ENCODE measurements around the gene EDAR. TPM values are rescaled to one million over a fixed set of nuclear protein-coding genes. Genes with fewer than 3 reads are reported as not detected.

The EDAR gene
- total RNA-seq, 1 donor from 2014 or later: not detected

- DNase-seq (ENCODE audit: low read depth in 2 of 2): peak in 1 of 2 donors; percentile 24
Observed at GRCh38 chr2:108910011-108910431, 79.0 kb downstream of the EDAR start.

DNA sequence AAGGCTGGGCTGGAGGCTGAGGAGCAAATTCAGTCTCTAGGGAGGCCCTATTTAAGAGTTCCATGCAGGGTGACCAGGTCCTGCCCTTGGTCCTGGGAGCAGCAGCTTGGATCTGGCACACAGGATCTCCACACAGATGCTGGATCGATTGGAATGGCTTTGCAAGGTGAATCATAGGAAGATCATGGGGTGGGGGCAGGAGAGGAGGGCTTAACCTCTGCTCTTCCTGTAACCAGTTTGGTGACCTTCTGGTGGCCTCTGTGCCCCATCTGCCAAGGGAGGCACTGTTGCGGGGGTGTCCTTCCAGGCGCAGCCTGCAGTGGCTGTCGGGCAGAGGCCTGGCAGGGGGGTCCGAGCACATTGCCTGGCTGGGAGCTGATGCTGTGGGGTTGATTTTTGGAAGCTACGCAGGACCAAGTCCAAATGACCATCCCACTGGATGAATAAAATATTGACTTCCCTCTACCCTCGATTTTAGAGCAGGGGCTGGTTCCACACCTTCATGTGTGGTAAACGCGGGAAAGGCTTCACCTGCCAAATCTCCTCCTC lies 79.7 kb downstream of the EDAR start:
- no peak for DNase-seq (ENCODE audit: low read depth in 2 of 2)

DNA sequence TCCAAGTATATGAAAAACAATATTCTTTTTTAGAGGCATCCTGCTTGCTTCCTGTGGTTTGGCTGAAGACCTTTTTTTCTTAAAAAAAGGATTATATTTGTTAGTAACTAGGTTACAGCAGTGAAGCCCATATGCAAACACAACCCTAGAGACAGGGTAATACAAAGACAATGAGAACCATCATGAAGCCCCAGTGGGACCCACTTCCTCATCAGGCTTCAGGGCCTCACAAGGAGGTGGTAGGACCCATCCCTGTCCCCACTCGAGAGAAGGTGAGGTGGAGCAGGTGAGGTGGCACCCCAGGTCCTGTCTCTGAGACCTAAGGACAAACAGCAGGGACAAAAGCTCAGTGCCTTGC lies 80.3 kb downstream of the EDAR start:
- no peak for DNase-seq (ENCODE audit: low read depth in 2 of 2)

- DNase-seq (ENCODE audit: low read depth in 2 of 2): no peak
Observed at GRCh38 chr2:108907822-108908712, 81.0 kb downstream of the EDAR start.

DNA sequence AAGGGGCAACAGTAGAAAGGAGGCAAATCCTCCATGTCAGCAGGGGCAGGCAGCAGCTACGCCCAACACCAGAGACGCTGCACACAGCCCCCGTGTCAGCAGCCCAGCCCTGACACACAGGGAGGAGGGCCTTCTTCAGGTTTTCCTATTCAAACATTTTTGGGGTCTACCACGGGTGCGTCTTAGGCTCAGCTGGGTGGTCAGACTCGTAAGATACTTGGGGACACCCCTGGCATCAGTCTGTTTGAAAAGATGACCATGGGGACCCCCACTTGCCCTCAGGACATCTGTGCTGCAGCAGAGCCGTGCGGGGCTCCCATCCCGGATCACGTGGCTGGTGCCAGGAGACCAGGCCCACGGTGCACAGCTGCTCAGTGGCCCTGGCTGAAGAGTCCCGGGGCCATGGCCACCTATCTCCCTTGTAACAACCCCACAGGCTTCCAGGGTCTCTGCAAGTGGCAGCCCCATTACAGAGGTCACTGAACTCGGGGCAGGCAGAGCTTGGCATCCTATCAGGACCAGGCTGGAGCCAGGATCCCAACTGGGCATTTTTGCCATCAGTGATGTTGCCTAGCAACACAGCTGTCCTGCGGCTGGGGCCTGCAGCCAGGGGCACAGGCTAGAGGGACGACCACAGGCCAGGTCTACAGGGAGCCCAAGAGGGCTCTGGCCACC lies 82.5 kb downstream of the EDAR start:
- no peak for DNase-seq (ENCODE audit: low read depth in 2 of 2)

GRCh38 chr2:108905906-108906305 lies 83.1 kb downstream of the EDAR start:
- DNase-seq (ENCODE audit: low read depth in 2 of 2): no peak

DNA sequence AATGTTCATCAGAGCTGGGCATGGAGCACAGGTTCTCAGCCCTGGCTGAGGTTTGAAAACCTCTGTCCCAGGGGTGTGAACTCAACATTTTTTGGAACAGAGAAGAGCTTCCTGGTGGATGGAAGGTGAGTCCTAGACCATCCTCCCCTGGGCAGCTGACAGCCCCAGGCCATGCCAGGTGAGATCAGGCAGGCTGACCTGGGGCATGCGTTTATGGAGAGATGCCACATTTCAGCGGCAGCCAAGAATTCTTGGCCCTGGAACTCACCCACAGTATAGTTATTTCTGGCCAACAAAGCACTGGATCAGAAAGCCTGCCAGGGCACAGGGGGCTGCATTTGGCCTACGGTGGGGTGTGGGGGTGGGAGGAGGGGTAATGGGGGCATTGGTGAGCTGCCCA lies 83.8 kb downstream of the EDAR start:
- DNase-seq (ENCODE audit: low read depth in 2 of 2): no peak

DNA sequence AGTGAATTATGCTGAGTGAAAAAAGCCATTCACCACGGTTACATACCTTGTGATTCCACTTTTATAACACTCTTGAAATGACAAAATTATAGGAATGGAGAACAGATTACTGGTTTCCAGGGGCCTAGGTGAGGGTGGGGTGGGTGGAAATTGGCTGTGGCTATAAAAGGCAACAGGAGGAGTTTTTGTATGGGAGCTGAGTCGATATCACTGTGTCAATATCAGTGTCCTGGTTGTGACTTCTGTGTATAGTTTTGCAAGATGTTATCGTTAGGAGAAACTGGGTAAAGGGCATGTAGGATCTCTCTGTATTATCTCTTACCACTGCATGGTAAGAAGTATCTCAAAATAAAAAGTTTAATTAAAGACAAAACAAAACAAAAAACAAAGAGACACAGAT lies 84.3 kb downstream of the EDAR start:
- DNase-seq (ENCODE audit: low read depth in 2 of 2): no peak

GRCh38 chr2:108898315-108899082 lies 90.5 kb downstream of the EDAR start:
- DNase-seq (ENCODE audit: low read depth in 2 of 2): no peak

- DNase-seq (ENCODE audit: low read depth in 2 of 2): no peak
Observed at GRCh38 chr2:108896741-108897140, 92.3 kb downstream of the EDAR start.

DNA sequence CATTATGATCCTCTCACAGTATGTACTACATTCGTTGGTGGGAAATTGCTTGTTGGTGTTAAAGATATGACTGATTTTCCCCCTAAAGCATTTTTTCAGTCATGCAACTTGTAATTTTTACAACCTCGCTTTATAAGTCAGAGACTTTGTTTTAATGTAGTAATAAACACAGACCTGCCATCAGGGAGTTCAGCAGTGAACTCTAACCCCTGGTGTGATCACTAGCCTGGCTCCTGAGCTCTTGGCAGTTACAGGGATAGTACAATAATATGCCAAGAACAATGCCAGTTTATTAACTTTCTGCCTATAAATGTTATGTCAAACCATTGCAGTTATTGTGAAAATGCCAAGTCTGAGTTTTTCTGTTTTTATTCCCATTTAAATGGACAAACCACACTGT lies 93.8 kb downstream of the EDAR start:
- DNase-seq (ENCODE audit: low read depth in 2 of 2): no peak

DNA sequence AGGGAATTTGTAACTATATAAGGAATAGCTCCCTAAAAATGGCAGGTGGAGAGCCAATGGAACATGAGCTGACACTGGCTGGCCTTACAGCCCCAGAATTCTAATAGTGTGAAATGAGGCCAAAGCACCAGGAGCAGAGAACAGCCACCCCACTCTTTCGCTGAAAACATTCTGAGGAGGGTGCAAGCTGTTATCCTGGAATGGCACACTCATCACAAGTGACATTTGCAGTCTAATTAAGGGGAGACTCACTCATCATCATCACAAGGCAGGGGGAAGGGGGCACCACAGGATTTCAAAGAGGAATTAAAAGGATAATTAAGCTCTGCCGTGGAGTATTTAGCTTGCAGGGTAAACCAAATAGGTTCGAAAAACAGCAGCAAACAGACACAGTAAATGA lies 94.3 kb downstream of the EDAR start:
- no peak for DNase-seq (ENCODE audit: low read depth in 2 of 2)

- no peak for DNase-seq (ENCODE audit: low read depth in 2 of 2)
Observed at GRCh38 chr2:108893277-108893676, 95.7 kb downstream of the EDAR start.

DNA sequence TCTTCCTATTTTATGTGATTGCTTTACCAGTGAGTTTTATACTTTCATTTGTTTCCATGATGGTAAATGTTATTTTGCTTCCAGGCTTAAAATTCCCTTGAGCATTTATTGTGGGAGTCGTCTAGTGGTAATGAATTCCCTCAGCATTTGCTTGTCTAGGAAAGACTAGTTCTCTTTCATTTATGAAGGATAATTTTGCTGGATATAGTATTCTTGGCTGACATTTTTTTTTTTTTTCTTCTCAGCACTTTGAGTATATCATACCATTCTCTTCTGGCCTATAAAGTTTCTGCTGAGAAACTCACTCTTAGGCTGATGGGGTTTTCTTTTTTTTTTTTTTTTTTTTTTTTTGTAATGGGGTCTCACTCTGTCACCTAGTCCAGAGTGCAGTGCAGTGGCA lies 99.1 kb downstream of the EDAR start:
- DNase-seq (ENCODE audit: low read depth in 2 of 2): no peak

DNA sequence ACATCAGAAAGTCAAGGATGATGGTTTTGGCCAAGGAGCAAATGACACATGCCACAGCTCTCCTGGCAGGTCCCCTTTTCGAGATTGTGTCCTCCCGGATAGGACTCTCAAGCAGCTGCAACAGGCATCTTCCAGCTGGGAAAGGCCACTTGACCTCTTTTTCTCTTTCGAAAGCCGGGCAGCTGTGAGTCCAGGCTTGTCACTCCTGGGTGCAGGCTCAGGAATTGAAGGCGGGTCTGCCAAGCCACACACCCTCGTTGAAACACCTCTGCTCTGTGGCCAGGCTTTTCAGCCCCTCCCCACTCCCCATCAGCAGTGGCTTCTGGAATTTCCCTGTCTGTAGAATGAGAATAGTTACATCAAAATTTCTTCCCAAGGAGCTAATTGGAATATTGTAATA lies 104.4 kb downstream of the EDAR start:
- DNase-seq (ENCODE audit: low read depth in 2 of 2): no peak

- DNase-seq (ENCODE audit: low read depth in 2 of 2): no peak
Observed at GRCh38 chr2:108878276-108878675, 110.7 kb downstream of the EDAR start.

- no peak for DNase-seq (ENCODE audit: low read depth in 2 of 2)
Observed at GRCh38 chr2:108877506-108877905, 111.5 kb downstream of the EDAR start.

DNA sequence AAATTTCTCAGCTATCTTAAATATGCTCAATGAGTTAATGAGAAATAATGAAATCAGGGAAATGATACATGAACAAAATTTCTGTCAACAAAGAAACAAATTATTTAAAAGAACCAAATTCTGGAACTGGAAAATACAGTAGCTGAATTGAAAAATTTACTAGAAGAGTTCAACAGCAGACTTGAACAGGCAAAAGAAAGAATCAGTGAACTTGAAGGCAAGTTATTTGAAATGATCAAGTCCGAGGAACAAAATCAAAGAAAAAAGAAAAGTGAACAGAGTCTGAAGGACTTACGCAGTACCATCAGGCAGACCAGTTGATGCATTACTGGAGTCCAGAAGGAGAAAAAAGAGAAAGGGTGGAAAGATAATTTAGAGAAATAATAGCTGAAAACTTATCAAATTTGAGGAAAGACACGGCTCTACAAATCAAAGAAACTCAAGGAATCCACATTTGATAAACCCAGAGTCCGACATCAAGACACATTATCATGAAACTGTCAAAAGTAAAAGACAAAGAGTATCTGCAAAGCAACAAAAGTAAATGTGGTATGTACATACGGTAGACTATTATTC lies 118.9 kb downstream of the EDAR start:
- no peak for DNase-seq (ENCODE audit: low read depth in 2 of 2)

GRCh38 chr2:108869542-108869941 lies 119.5 kb downstream of the EDAR start:
- no peak for DNase-seq (ENCODE audit: low read depth in 2 of 2)

GRCh38 chr2:108868911-108869310 lies 120.1 kb downstream of the EDAR start:
- no peak for DNase-seq (ENCODE audit: low read depth in 2 of 2)

DNA sequence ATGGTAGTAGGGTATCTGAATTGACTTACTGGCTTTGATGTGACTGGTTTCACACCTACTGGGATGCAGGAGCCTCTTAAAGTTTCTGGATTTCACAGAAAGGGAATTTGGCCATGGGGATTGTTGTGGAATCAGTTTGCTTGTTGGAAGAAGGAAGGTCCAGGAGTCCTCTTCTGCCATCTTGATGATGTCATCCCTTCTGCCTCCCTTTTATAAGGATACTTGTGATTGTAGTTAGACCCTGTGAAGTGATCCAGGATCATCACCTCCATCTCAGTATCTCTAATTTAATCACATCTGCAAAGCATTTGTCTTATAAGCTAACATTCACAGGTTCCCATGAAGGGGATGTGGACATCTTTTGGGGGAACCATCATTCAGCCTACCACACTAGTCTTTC lies 123.0 kb downstream of the EDAR start:
- DNase-seq (ENCODE audit: low read depth in 2 of 2): no peak

- no peak for DNase-seq (ENCODE audit: low read depth in 2 of 2)
Observed at GRCh38 chr2:108858894-108859293, 130.1 kb downstream of the EDAR start.
